Activated CD4-positive, alpha-beta T cell treated with anti-CD3 and anti-CD28 coated beads, Interleukin-10, Interleukin-2, amounts not matched to agents 100 ng/mL and 50 ng/mL, durations not matched to agents 16 hours and 8 hours (primary cell): ENCODE data around the gene EPHA4.
"Not testable (repeated sequence)": the region's sequence is repeated elsewhere in the genome, so short reads cannot be mapped to it uniquely, and the experiment has no call there.

ENCODE experiments used
- DNase-seq: peaks from one replicate; pipeline ENCODE4 v3.0.0-alpha.2; 2020

Gene EPHA4

GRCh38 chr2:221532641-221533040 is 39.5 kb downstream of the EPHA4 start:
- DNase-seq = no peak

- no peak for DNase-seq
These were observed 41.5 kb downstream of the EPHA4 start for GRCh38 chr2:221530653-221531037.

- DNase-seq = peak; percentile 26
These were observed 42.0 kb downstream of the EPHA4 start for GRCh38 chr2:221529943-221530652.

- no peak for DNase-seq
These were observed 42.7 kb downstream of the EPHA4 start for GRCh38 chr2:221529177-221529942.

GRCh38 chr2:221527776-221528309 is 44.3 kb downstream of the EPHA4 start:
- DNase-seq = no peak

- no peak for DNase-seq
These were observed 47.9 kb downstream of the EPHA4 start for GRCh38 chr2:221524158-221524557.

GRCh38 chr2:221521233-221521845 is 50.8 kb downstream of the EPHA4 start:
- DNase-seq = no peak

- peak; percentile 19 for DNase-seq
These were observed 53.0 kb downstream of the EPHA4 start for GRCh38 chr2:221518935-221519625.

GRCh38 chr2:221518201-221518934 is 53.7 kb downstream of the EPHA4 start:
- DNase-seq = peak; percentile 79

- peak; percentile 92 for DNase-seq
These were observed 54.4 kb downstream of the EPHA4 start for GRCh38 chr2:221517696-221518151.

GRCh38 chr2:221517146-221517695 is 54.9 kb downstream of the EPHA4 start:
- peak; percentile 23 for DNase-seq

GRCh38 chr2:221515864-221516263 is 56.2 kb downstream of the EPHA4 start:
- no peak for DNase-seq

- DNase-seq = no peak
These were observed 57.6 kb downstream of the EPHA4 start for GRCh38 chr2:221514305-221515040.

- no peak for DNase-seq
These were observed 58.9 kb downstream of the EPHA4 start for GRCh38 chr2:221513232-221513631.

GRCh38 chr2:221511325-221511724 is 60.8 kb downstream of the EPHA4 start:
- DNase-seq = not testable (repeated sequence)

- DNase-seq = no peak
These were observed 65.6 kb downstream of the EPHA4 start for GRCh38 chr2:221506469-221506868.

GRCh38 chr2:221505605-221506004 is 66.5 kb downstream of the EPHA4 start:
- no peak for DNase-seq

GRCh38 chr2:221504905-221505304 is 67.2 kb downstream of the EPHA4 start:
- DNase-seq = no peak

- no peak for DNase-seq
These were observed 68.1 kb downstream of the EPHA4 start for GRCh38 chr2:221503965-221504364.

- DNase-seq = peak; percentile 15
These were observed 69.7 kb downstream of the EPHA4 start for GRCh38 chr2:221502270-221503010.
